IgD-negative memory B cell (primary cell): ENCODE data around the gene COG5. TPM values are rescaled to one million over a fixed set of nuclear protein-coding genes. Genes with fewer than 3 reads are reported as not detected.
"Not testable (repeated sequence)": the region's sequence is repeated elsewhere in the genome, so short reads cannot be mapped to it uniquely, and the experiment has no call there.

Experiments
- H3K27ac Mint-ChIP-seq, 3 donors: one replicate each; pipeline ENCODE4 v1.8.0; 2020 to 2022; ENCODE audit warnings: mild to moderate bottlenecking in 3 of 3, mixed read lengths in 3 of 3, moderate library complexity in 1 of 3
- H3K27me3 Mint-ChIP-seq: one replicate; pipeline ENCODE4 v1.8.0; 2021; ENCODE audit warnings: mixed read lengths
- H3K36me3 Mint-ChIP-seq: one replicate; pipeline ENCODE4 v1.8.0; 2020; ENCODE audit warnings: mild to moderate bottlenecking, mixed read lengths
- H3K4me1 Mint-ChIP-seq, 3 donors: one replicate each; pipeline ENCODE4 v1.8.0; 2020 to 2022; ENCODE audit warnings: mixed read lengths in 3 of 3, mild to moderate bottlenecking in 1 of 3
- H3K4me3 Mint-ChIP-seq, 4 donors: one replicate each; pipeline ENCODE4 v1.8.0; 2020 to 2022; ENCODE audit warnings: mild to moderate bottlenecking in 4 of 4, mixed read lengths in 4 of 4, moderate library complexity in 3 of 4
- H3K9me3 Mint-ChIP-seq, 3 donors: one replicate each; pipeline ENCODE4 v1.8.0; 2020 to 2021; ENCODE audit warnings: mixed read lengths in 3 of 3, mild to moderate bottlenecking in 1 of 3
- polyA plus RNA-seq: library from polyadenylated mRNA; unstranded; fragments of 300-500 nt; fragmentation: Illumina TruSeq; gene quantifications from one replicate; pipeline ENCODE4 v1.2.3, GENCODE V29; 2021

The COG5 gene
- polyA plus RNA-seq, 1 donor from 2014 or later: 27.3 TPM

DNA sequence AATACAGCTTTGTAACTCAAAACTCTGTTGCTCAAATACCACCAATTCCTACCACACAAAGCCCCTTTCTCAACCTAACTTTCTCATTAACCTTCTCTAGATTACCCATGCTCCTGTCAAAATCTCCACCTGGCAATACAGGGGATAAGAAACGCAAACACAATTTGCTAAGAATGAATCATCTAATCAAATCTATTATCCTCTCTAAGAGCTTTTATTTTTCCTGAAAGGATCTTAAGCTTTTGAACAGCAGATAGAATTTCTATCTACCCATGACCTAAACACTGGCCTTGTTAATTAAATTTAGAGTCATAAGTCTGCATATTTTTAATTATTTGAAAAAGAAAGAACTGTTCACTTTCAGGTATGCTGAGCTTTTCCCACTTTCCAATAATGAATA, 296.6 kb downstream of the COG5 start:
- Mint-ChIP-seq H3K4me3 (no peak overlapping the region), H3K4me1 (no peaks in the 10 kb centered on the region), H3K27ac (no peak overlapping the region), H3K9me3 (no peaks in the 10 kb centered on the region), H3K36me3 (peaks cover 12% of the 10 kb centered on the region), H3K27me3 (no peaks in the 10 kb centered on the region)

DNA sequence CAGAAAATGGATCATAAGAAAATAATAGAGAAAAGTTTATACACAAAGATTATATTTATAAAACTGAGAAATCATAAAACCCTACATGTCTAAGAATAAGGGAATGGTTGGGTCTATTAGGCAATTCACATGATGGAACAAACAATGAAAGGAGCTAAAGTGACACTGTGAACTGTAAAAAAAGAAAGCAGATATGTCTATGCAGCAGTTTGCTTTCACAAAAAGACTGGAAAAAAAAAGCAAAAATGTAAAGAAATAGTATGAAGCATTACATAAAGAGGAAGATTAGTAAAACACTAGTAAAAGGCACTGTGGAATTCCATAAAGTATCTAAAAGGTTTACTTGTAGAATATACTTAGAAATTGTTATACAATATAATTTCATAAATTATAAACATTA, 299.0 kb downstream of the COG5 start:
- H3K27ac Mint-ChIP-seq: no peak overlapping the region
- no peaks in the 10 kb centered on the region for H3K4me1 Mint-ChIP-seq
- H3K36me3 Mint-ChIP-seq: peaks cover 11% of the 10 kb centered on the region
- H3K9me3 Mint-ChIP-seq: no peaks in the 10 kb centered on the region
- H3K27me3 Mint-ChIP-seq: no peaks in the 10 kb centered on the region
- no peak overlapping the region for H3K4me3 Mint-ChIP-seq

GRCh38 chr7:107262857-107263256, 300.9 kb downstream of the COG5 start:
- H3K27ac Mint-ChIP-seq: no peak overlapping the region
- H3K9me3 Mint-ChIP-seq: no peaks in the 10 kb centered on the region

GRCh38 chr7:107258737-107259136, 305.0 kb downstream of the COG5 start:
- Mint-ChIP-seq H3K36me3 (peaks cover 7% of the 10 kb centered on the region), H3K27ac (no peak overlapping the region), H3K4me1 (peaks cover 0 to 2% (median 0%) of the 10 kb centered on the region in 3 donors), H3K27me3 (no peaks in the 10 kb centered on the region), H3K9me3 (no peaks in the 10 kb centered on the region), H3K4me3 (no peak overlapping the region)

More at GRCh38 chr7:107262857-107263256, 300.9 kb downstream of the COG5 start:
- no peaks in the 10 kb centered on the region for H3K4me1 Mint-ChIP-seq
- H3K27me3 Mint-ChIP-seq: no peaks in the 10 kb centered on the region
- H3K36me3 Mint-ChIP-seq: peaks cover 7% of the 10 kb centered on the region
- H3K4me3 Mint-ChIP-seq: no peak overlapping the region

DNA sequence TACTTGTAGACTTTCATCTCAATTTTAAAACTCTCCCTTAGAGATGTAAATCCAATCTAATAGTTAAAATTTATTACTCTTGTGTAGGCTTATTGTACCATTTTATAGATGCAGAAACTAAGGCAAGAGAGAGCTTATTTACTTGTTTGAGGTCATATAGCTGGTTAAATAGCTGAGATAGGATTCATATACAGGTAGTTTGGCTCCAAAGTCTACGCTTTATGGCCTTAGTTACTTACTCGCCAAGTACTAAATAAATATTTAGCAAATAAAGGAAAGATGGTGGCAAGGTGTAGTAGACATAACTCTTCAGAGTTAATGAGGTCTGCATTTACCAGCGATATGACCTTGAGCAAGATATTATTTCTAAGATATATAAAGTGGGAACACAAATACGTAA, 308.1 kb downstream of the COG5 start:
- Mint-ChIP-seq H3K36me3 (peaks cover 2% of the 10 kb centered on the region), H3K4me3 (no peak overlapping the region), H3K9me3 (no peaks in the 10 kb centered on the region), H3K27ac (peak overlapping the region in 1 of 3 donors; percentile 9), H3K4me1 (peaks cover 0 to 4% (median 0%) of the 10 kb centered on the region in 3 donors), H3K27me3 (no peaks in the 10 kb centered on the region)

DNA sequence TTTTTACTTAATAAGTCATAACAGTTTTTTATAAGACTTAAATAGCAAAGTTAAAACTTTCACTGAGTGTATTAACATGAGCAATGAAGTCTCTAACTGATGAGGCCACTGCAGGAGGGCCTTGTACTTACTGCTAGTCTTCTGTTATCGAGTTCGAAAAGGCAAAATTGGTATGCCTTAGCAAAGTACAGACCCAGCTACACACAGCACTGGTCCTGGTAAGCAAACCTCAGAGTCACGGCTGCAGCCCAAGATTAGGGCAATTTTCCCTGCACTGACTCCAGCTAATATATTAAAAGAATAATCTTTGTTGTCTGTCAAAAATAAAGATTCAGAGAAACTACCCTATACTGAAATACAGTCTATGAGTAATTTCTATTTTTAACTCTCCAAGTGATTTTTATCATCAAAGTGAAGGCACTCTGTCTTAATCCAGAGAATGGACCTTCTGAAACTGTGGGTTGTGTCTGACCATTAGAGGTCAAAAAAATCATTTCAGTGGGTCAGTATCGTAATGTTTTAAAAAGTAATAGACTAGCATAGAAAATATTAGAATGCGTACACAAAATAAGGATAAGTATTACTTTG, 309.2 kb downstream of the COG5 start:
- H3K9me3 Mint-ChIP-seq: no peaks in the 10 kb centered on the region
- no peak overlapping the region for H3K27ac Mint-ChIP-seq
- peaks cover 0 to 4% (median 0%) of the 10 kb centered on the region in 3 donors for H3K4me1 Mint-ChIP-seq
- no peak overlapping the region for H3K4me3 Mint-ChIP-seq
- H3K36me3 Mint-ChIP-seq: peaks cover 2% of the 10 kb centered on the region
- H3K27me3 Mint-ChIP-seq: no peaks in the 10 kb centered on the region

DNA sequence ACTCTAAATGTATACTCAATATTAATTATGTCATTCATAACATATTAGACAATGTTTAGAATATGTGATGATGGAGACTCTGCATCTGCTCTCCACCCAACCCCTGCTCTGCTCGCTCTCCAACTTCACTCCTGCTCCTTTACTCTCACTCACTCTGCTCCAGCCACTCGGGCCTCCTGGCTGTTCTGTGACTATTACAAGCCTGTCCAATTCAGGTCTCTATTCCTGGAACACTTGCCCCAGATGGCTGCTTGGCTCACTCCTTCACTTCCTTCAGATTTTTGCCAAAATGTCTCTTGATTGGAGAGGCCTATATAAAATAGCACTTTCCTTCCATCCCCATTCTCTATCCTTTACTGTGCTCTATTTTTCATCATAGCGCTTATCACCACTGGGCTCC, 310.1 kb downstream of the COG5 start:
- no peaks in the 10 kb centered on the region for H3K27me3 Mint-ChIP-seq
- H3K27ac Mint-ChIP-seq: peak overlapping the region in 1 of 3 donors; percentile 79
- peaks cover 0 to 4% (median 0%) of the 10 kb centered on the region in 3 donors for H3K4me1 Mint-ChIP-seq
- H3K36me3 Mint-ChIP-seq: peaks cover 2% of the 10 kb centered on the region
- no peak overlapping the region for H3K4me3 Mint-ChIP-seq
- no peaks in the 10 kb centered on the region for H3K9me3 Mint-ChIP-seq

- Mint-ChIP-seq H3K4me3 (no peak overlapping the region), H3K9me3 (no peaks in the 10 kb centered on the region), H3K27ac (peak overlapping the region in 2 of 3 donors; percentile 83 to 86), H3K4me1 (peaks cover 0 to 4% (median 0%) of the 10 kb centered on the region in 3 donors), H3K36me3 (peaks cover 13% of the 10 kb centered on the region), H3K27me3 (no peaks in the 10 kb centered on the region)
Measured at GRCh38 chr7:107251963-107252362, 311.8 kb downstream of the COG5 start.

DNA sequence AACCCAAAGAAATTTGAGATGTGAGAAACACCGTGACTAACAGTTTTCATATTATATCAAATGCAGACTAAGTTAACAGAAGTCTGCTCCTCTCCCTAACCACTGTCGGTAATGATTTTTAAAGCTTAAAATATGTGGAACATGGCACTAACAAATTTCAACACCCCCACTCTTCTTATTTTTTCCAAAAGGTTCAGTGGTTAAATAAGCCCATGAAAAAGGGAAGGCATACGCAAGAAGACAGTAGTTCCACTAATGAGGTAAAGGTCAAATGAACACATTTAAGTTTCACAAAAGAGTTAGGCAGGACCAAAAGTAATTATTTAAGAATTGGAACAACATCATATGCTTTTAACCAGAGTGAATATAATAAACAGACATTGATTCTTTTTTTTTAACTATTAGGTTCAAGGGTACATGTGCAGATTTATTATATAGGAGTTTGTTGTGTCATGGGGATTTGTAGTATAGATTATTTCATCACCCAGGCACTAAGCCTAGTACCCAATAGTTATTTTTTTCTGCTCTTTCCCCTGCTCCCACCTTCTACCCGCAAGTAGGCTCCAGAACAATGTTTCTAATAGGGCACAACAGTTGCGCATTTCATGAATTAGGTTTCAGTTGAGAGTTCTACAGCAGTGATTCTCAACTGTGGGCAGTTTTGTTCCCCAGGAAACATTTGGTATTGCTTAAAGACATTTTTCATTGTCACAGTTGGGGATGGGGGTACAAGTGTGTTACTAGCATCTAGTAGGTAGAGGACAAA, 315.0 kb downstream of the COG5 start:
- Mint-ChIP-seq H3K27me3 (no peaks in the 10 kb centered on the region), H3K9me3 (peaks cover 4 to 13% (median 7%) of the 10 kb centered on the region in 3 donors), H3K27ac (no peak overlapping the region), H3K4me1 (peaks cover 0 to 2% (median 0%) of the 10 kb centered on the region in 3 donors), H3K36me3 (peaks cover 35% of the 10 kb centered on the region), H3K4me3 (no peak overlapping the region)

DNA sequence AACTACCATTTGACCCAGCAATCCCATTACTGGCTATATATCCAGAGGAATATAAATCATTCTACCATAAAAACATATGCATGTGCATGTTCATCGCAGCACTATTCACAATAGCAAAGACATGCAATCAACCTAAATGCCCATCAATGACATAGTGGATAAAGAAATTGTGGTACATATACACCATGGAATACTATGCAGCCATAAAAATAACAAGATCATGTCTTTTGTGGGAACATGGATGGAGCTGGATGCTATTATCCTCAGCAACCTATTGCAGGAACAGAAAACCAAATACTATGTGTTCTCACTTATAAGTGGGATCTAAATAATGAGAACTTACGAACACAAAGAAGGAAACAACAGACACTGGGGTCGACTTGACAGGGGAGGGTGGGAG, 316.9 kb downstream of the COG5 start:
- H3K27me3 Mint-ChIP-seq, H3K4me1 Mint-ChIP-seq, H3K4me3 Mint-ChIP-seq: not testable (repeated sequence)
- Mint-ChIP-seq H3K9me3 (peaks cover 4 to 13% (median 7%) of the 10 kb centered on the region in 3 donors), H3K27ac (peak overlapping the region in 1 of 3 donors; percentile 21), H3K36me3 (peaks cover 39% of the 10 kb centered on the region)

GRCh38 chr7:107244613-107245012, 319.1 kb downstream of the COG5 start:
- no peaks in the 10 kb centered on the region for H3K27me3 Mint-ChIP-seq
- no peak overlapping the region for H3K4me3 Mint-ChIP-seq
- H3K36me3 Mint-ChIP-seq: peaks cover 41% of the 10 kb centered on the region
- H3K27ac Mint-ChIP-seq: no peak overlapping the region
- H3K9me3 Mint-ChIP-seq: peaks cover 4 to 13% (median 7%) of the 10 kb centered on the region in 3 donors
- no peaks in the 10 kb centered on the region for H3K4me1 Mint-ChIP-seq

- peaks cover 4 to 13% (median 7%) of the 10 kb centered on the region in 3 donors for H3K9me3 Mint-ChIP-seq
- H3K4me3 Mint-ChIP-seq: no peak overlapping the region
- peaks cover 35% of the 10 kb centered on the region for H3K36me3 Mint-ChIP-seq
- H3K4me1 Mint-ChIP-seq: peaks cover 0 to 5% (median 1%) of the 10 kb centered on the region in 3 donors
- no peaks in the 10 kb centered on the region for H3K27me3 Mint-ChIP-seq
- H3K27ac Mint-ChIP-seq: no peak overlapping the region
Measured at GRCh38 chr7:107242267-107242666, 321.5 kb downstream of the COG5 start.

DNA sequence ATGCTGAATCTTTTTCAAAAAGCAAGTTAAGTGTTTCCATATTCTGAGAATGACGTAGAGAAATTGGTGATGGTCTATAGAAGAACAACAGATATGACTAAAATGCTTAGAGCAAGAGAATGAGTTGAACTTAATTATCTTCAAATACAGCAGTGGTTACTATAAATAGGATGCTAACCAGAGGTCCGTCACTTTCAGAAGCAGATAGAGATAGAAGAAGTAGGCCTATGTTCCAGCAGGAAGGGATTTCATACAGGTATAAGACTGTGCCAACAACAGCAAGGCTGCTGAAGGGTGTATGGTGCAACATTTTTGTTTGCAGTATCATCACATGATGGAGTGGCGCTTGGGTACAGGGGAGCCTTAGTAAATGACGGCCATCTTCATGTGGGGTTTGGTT, 326.3 kb downstream of the COG5 start:
- Mint-ChIP-seq H3K27me3 (no peaks in the 10 kb centered on the region), H3K4me3 (no peak overlapping the region), H3K9me3 (no peaks in the 10 kb centered on the region), H3K36me3 (peaks cover 9% of the 10 kb centered on the region), H3K4me1 (peaks cover 0 to 8% (median 3%) of the 10 kb centered on the region in 3 donors), H3K27ac (no peak overlapping the region)

GRCh38 chr7:107236862-107237261, 326.9 kb downstream of the COG5 start:
- Mint-ChIP-seq H3K27me3 (no peaks in the 10 kb centered on the region), H3K9me3 (no peaks in the 10 kb centered on the region), H3K27ac (no peak overlapping the region), H3K4me1 (peaks cover 0 to 8% (median 3%) of the 10 kb centered on the region in 3 donors), H3K36me3 (peaks cover 6% of the 10 kb centered on the region), H3K4me3 (no peak overlapping the region)

- Mint-ChIP-seq H3K27ac (no peak overlapping the region), H3K36me3 (peaks cover 10% of the 10 kb centered on the region), H3K4me1 (peaks cover 0 to 7% (median 6%) of the 10 kb centered on the region in 3 donors), H3K4me3 (no peak overlapping the region), H3K9me3 (no peaks in the 10 kb centered on the region), H3K27me3 (no peaks in the 10 kb centered on the region)
Measured at GRCh38 chr7:107234436-107234835, 329.3 kb downstream of the COG5 start.

- Mint-ChIP-seq H3K4me3 (no peak overlapping the region), H3K4me1 (peaks cover 0 to 7% (median 6%) of the 10 kb centered on the region in 3 donors), H3K27ac (no peak overlapping the region), H3K9me3 (no peaks in the 10 kb centered on the region), H3K36me3 (peaks cover 10% of the 10 kb centered on the region), H3K27me3 (no peaks in the 10 kb centered on the region)
Measured at GRCh38 chr7:107233981-107234380, 329.7 kb downstream of the COG5 start.
